Breast epithelium (tissue), 3 donors: ENCODE results near the gene TASOR2.

Experiments
- POLR2A ChIP-seq: fragments of 450-650 bp; IDR thresholded peaks from one replicate; pipeline ENCODE4 v1.6.1; 2016; ENCODE audit warnings: antibody characterized with exemption, mild to moderate bottlenecking, moderate library complexity
- TF ChIP-seq, protein P1 (sequence below), 3 donors: fragments of 450-650 bp; IDR thresholded peaks; one replicate each; pipeline ENCODE4 v1.5.1; 2016 to 2017; ENCODE audit warnings: antibody characterized with exemption in 3 of 3, mild to moderate bottlenecking in 3 of 3, moderate library complexity in 3 of 3

GRCh38 chr10:5685764-5686240 is 1.2 kb downstream of the TASOR2 start:
- TF ChIP-seq, protein P1, sequence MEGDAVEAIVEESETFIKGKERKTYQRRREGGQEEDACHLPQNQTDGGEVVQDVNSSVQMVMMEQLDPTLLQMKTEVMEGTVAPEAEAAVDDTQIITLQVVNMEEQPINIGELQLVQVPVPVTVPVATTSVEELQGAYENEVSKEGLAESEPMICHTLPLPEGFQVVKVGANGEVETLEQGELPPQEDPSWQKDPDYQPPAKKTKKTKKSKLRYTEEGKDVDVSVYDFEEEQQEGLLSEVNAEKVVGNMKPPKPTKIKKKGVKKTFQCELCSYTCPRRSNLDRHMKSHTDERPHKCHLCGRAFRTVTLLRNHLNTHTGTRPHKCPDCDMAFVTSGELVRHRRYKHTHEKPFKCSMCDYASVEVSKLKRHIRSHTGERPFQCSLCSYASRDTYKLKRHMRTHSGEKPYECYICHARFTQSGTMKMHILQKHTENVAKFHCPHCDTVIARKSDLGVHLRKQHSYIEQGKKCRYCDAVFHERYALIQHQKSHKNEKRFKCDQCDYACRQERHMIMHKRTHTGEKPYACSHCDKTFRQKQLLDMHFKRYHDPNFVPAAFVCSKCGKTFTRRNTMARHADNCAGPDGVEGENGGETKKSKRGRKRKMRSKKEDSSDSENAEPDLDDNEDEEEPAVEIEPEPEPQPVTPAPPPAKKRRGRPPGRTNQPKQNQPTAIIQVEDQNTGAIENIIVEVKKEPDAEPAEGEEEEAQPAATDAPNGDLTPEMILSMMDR (IDR thresholded peaks at IDR 0.05), result no peak
- no peak for TF ChIP-seq POLR2A
